Vein endothelial cell (primary cell): ENCODE measurements around the gene RASSF7. TPM values are rescaled to one million over a fixed set of nuclear protein-coding genes. Genes with fewer than 3 reads are reported as not detected.
A peak's percentile ranks its signal among the peaks of the same experiment; 100 is the strongest.

Experiments used
- small RNA-seq: library from RNA; depleted of rRNA; stranded (forward); fragments of <200 nt; gene quantifications from one replicate; pipeline ENCODE3, GENCODE V24; 2012
- total RNA-seq: library from RNA; depleted of rRNA; stranded (reverse); fragments of >200 nt; gene quantifications from 2 replicates; pipeline ENCODE4 v1.2.3, GENCODE V29; 2012

Gene RASSF7
- total RNA-seq: 17.1 and 18.0 TPM in 2 replicates

GRCh38 chr11:560305-561147, at the start of gene RASSF7, which contains the start of gene LMNTD2:
Gene RASSF7, plus strand, starts transcription at chr11:560970. Its CDS starts 799 bp downstream, at chr11:561769.
Gene LMNTD2, minus strand, starts transcription at chr11:560738. Its CDS starts 22 bp downstream, at chr11:560716.

DNA sequence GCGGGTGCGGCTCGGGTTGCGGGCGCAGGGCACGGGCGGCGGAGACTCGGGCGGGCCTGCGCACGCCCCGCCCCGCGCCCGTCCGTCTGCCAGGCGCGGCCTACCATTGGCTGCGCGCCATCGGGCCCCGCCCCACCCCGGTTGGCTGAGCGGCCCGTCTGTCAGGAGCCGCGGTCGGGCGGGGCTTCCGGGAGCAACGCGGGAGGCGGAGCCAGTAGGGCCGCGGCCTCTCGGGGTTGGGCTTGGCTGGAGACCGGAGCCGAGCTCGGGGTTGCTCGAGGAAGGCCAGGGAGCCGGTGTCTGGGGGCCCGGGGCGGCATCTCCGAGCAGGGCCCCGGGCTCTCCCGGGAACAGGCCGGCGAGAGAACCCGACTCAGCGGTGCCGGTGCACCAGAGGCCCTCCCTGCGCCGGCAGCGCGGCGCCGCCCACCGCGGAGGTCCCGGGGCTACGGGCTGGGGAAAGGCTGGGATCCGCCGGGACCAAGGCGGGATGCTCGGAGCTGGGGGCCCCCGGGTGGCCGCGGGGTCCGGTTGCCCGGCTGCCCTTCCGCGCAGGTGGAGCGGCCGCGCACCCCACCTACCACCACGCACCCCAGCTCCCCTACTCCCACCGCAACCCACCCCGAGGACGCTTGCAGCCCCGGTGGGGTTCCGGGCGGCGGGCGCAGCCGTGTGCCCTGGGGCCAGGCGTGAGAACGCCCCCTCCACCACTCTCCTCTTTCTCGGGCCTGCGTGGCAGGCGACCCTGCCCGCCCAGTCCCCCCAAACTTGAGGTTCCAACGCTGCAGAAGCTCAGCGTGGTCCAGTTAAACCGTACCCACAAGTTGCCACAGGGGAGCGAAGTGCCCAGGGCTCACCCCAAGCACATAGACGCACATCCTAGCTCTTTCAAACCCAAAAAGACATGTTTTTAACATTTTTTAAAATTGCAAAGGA, 25.0 kb upstream of the RASSF7 start, which contains the start of gene HRAS:
Gene HRAS, minus strand, starts transcription at position 58 of the 936 bp plus-strand sequence.

GRCh38 chr11:536841-537621, 23.7 kb upstream of the RASSF7 start, which contains the start of gene LRRC56:
Gene LRRC56, plus strand, starts transcription at chr11:537527. Its CDS starts 3,158 bp downstream, at chr11:540685.

DNA sequence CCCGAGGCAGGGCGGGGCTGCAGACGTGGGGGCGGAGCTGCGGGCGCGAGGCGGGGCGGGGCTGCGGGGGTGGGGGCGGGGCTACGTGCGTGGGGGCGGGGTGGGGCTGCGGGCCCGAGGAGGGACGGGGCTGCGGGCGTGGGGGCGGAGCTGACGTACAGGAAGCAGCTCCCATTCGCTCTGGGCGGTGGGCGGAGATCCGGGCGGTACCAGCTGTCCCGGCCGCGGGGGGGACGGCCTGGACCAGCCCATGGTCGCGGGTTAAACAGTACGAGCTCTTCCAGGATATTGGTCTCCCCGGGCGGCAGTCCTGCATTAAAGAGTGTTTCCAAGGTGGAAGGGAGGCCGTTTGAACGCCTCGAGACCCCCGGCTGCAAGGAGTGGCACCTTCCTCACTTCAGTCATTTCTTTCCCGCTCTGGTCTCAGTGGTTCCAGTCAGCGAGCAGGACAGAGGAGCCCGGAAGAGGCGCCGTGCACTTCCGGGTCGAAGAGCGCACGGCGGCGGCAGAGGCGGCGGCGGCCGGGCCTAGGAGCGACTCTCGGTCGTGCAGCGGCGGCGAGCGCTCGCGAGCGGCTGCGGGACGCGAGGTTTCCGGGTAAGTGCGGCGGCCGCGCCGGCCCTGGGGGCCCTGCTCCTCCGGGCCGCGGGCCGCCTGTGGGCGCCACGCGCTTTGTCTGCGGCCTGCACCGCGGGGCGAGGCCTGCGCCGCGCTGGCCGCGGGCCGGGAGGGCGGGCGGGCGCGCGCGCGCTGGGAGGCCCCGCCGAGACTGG, 15.4 kb downstream of the RASSF7 start, which contains the start of gene PHRF1:
Gene PHRF1, plus strand, starts transcription at position 475 of the 773 bp plus-strand sequence. CDS start 5,043 bp downstream, outside the sequence.

Small RNAs within 50 kb of the gene (small RNA-seq; reads per million reads assigned to genes)
- 27.9 reads per million, percentile 98 among the genes with 10 or more reads in this experiment for gene MIR210

Other genes starting within 250 kb of the RASSF7 start
- 0.33 and 0.57 TPM in 2 replicates for gene IFITM1, start 246.9 kb upstream of the RASSF7 start, total RNA-seq
- gene IFITM3, start 240.1 kb upstream of the RASSF7 start, total RNA-seq: 55.7 and 70.9 TPM in 2 replicates
- 2.3 and 2.6 TPM in 2 replicates for gene B4GALNT4, start 191.5 kb upstream of the RASSF7 start, total RNA-seq
- 0.65 and 0.86 TPM in 2 replicates for gene PKP3, start 166.8 kb upstream of the RASSF7 start, total RNA-seq
- gene SIGIRR, start 146.0 kb upstream of the RASSF7 start, total RNA-seq: 49.6 and 60.1 TPM in 2 replicates
- gene ANO9, start 119.0 kb upstream of the RASSF7 start, total RNA-seq: 0.33 and 0.48 TPM in 2 replicates
- 35.2 and 37.9 TPM in 2 replicates for gene PTDSS2, start 110.7 kb upstream of the RASSF7 start, total RNA-seq
- gene RNH1, start 53.7 kb upstream of the RASSF7 start, total RNA-seq: 211 and 222 TPM in 2 replicates
- 42.5 and 50.5 TPM in 2 replicates for gene HRAS, start 25.4 kb upstream of the RASSF7 start, total RNA-seq
- 0.57 and 1.3 TPM in 2 replicates for gene LRRC56, start 23.4 kb upstream of the RASSF7 start, total RNA-seq
- 1.9 and 2.6 TPM in 2 replicates for gene LMNTD2, start 232 bp upstream of the RASSF7 start, total RNA-seq
- gene PHRF1, start 15.5 kb downstream of the RASSF7 start, total RNA-seq: 35.8 and 43.8 TPM in 2 replicates
- gene IRF7, start 55.0 kb downstream of the RASSF7 start, total RNA-seq: 11.2 and 14.0 TPM in 2 replicates
- not detected in 2 replicates for gene CDHR5, start 64.0 kb downstream of the RASSF7 start, total RNA-seq
- gene SCT, start 66.2 kb downstream of the RASSF7 start, total RNA-seq: not detected in 2 replicates
- gene DRD4, start 76.3 kb downstream of the RASSF7 start, total RNA-seq: not detected in 2 replicates
- gene DEAF1, start 134.3 kb downstream of the RASSF7 start, total RNA-seq: 59.0 and 85.3 TPM in 2 replicates
- 8.9 and 11.8 TPM in 2 replicates for gene TMEM80, start 134.8 kb downstream of the RASSF7 start, total RNA-seq
- 2.5 and 3.9 TPM in 2 replicates for gene EPS8L2, start 145.3 kb downstream of the RASSF7 start, total RNA-seq
- gene TALDO1, start 186.5 kb downstream of the RASSF7 start, total RNA-seq: 155 and 170 TPM in 2 replicates
- gene GATD1, start 216.5 kb downstream of the RASSF7 start, total RNA-seq: 61.2 and 65.3 TPM in 2 replicates
- gene CEND1, start 229.1 kb downstream of the RASSF7 start, total RNA-seq: under 0.01 and 0.10 TPM in 2 replicates
- gene SLC25A22, start 237.3 kb downstream of the RASSF7 start, total RNA-seq: 13.7 and 15.6 TPM in 2 replicates
- gene PIDD1, start 244.3 kb downstream of the RASSF7 start, total RNA-seq: 12.8 and 14.0 TPM in 2 replicates
- gene RPLP2, start 249.0 kb downstream of the RASSF7 start, total RNA-seq: 227 and 292 TPM in 2 replicates